RKO (cell line): Measurements from ENCODE around the gene PRKAR1A.

Experiments
- DNase-seq: peaks from one replicate; pipeline ENCODE4 v3.0.0-alpha.2; 2016; ENCODE audit warnings: low spot score

PRKAR1A gene

DNA sequence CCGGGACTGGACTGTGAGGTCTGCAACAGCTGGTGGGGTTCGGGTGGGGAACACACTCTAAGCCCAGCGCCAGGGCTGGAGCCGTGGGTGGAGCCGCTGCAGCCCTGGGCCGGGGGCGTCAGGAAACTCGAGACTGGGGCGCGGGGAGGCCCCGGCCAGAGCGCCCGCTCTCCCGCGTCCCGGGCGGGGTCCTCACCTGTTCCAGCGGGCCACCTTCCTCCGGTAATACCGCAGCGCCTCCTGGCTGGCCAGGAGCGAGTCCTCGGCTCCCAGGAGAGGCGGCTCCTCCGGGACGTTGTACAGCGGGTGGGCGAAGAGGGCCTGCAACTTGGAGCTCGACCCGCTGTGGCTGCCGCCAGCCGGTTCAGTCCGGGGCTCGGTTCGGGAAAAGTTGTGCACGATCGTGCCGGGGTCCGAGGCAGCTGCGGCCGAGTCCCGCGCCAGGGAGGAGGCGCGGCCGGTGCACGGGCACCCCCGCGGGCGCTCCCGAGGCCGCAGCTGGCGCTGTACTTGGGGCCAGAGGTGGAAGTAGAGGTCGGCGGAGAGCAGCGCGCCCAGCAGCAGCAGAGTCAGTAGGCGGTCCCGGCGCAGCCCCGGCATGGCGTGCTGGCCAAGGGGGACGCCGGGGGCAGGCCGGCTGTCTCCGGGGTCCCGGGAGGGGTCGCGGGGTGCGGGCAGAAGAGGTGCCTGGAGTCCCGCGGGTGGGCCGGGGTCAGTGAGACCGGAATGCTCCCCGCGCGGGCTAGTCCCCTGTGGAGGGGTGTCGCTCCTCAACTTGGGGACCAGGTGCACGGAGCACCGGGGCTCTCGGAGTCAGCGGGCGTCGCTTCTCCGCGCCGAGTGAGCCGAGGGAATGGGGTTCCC, 88.1 kb downstream of the PRKAR1A start:
- no peak for DNase-seq
